Aorta (tissue), 5 donors: ENCODE results near the gene SLC44A1. TPM values are rescaled to one million over a fixed set of nuclear protein-coding genes. Genes with fewer than 3 reads are reported as not detected.
A peak's percentile ranks its signal among the peaks of the same experiment; 100 is the strongest.

Experiments
- ATAC-seq: fragments of 200-7000 bp; cut with Tn5 transposase; one replicate; pipeline ENCODE4 v1.9.1; 2022; ENCODE audit warnings: moderate library complexity; ENCODE audit not compliant: low FRiP score
- DNase-seq, 2 donors: peaks; one replicate each; pipeline ENCODE4 v3.0.0-alpha.2; 2020
- H3K27ac ChIP-seq, 2 donors: one replicate each; pipeline ENCODE4 v1.5.1; 2013; ENCODE audit warnings: low read length in 2 of 2, mild to moderate bottlenecking in 2 of 2, moderate library complexity in 2 of 2, control low read depth in 1 of 2, inconsistent platforms in 1 of 2, low read depth in 1 of 2
- H3K27me3 ChIP-seq, 2 donors: one replicate each; pipeline ENCODE4 v1.6.1; 2013; ENCODE audit warnings: control low read depth in 1 of 2, low read length in 1 of 2, mild to moderate bottlenecking in 1 of 2, moderate library complexity in 1 of 2; ENCODE audit not compliant: insufficient read depth in 2 of 2, control insufficient read depth in 1 of 2
- H3K36me3 ChIP-seq, 2 donors: one replicate each; pipeline ENCODE4 v1.6.1; 2013; ENCODE audit warnings: control low read depth in 1 of 2, low read length in 1 of 2, mild to moderate bottlenecking in 1 of 2; ENCODE audit not compliant: insufficient read depth in 2 of 2, control insufficient read depth in 1 of 2
- H3K4me1 ChIP-seq, 2 donors: one replicate each; pipeline ENCODE4 v1.6.1; 2013; ENCODE audit warnings: low read length in 2 of 2, control low read depth in 1 of 2, mild to moderate bottlenecking in 1 of 2, moderate library complexity in 1 of 2; ENCODE audit not compliant: insufficient read depth in 2 of 2, control insufficient read depth in 1 of 2
- H3K4me3 ChIP-seq, 2 donors: one replicate each; pipeline ENCODE4 v1.5.1; 2013; ENCODE audit warnings: low read length in 2 of 2, control low read depth in 1 of 2, mild to moderate bottlenecking in 1 of 2
- H3K9me3 ChIP-seq: one replicate; pipeline ENCODE4 v1.6.1; 2013; ENCODE audit warnings: mild to moderate bottlenecking, low read length; ENCODE audit not compliant: control insufficient read depth
- WGBS, 2 donors: extraction: QIAGEN DNeasy Blood & Tissue Kit; methylation state at CpG; one replicate each; pipeline ENCODE4 v1.1.7; 2013; 5-methylcytosine and 5-hydroxymethylcytosine counted together
- intact Hi-C, 2 donors: fragments of 100-400 bp; cut with DNase I; formaldehyde crosslinking; loops; one replicate each; pipeline versions ENCODE4 v1.14.2 to v1.15.0; 2022
- polyA plus RNA-seq, 2 donors: library from polyadenylated mRNA; stranded (reverse); fragments of 200-250 nt; gene quantifications; one replicate each; pipeline ENCODE4 v1.2.3, GENCODE V29; 2013
- total RNA-seq, 2 donors: library from RNA; stranded (reverse); fragmentation: NEBNext Ultra II Directional; extraction: Animal tissue kit (Norgen Biotek cat#: 25700); gene quantifications; one replicate each; pipeline ENCODE4 v1.2.1, GENCODE V29; 2021
- donor health status: healthy with polysubstance abuse.
- donor health status: Bipolar disorder and iron deficiency.
- donor health status: DM: no; HTN: no; CAD: no.
- donor health status: DM: no; HTN: no; CAD: no.
- donor health status: DM: yes; HTN: yes; CAD: no.

The SLC44A1 gene
- total and polyA plus RNA-seq, 4 donors: 11.4 to 46.6 (median 30.4) TPM

DNA sequence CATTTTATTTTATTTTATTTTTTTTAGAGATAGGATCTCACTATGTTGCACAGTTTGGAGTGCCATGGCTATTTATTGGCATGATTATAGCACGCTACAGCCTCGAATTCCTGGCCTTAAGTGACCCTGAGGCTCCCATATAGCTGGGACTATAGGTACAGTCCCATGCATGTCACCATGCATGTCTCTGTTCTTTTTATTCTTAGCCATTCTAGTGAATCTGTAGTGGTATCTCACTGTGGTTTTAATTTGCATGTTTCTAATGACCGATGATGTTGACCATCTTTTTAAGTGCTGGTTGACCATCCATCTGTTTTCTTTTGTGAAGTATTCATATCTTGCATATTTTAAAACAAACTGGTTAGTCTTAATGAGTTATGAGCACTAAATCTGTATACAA, 76.1 kb downstream of the SLC44A1 start:
- H3K4me3 ChIP-seq: no peak overlapping the region
- no peaks in the 10 kb centered on the region for H3K36me3 ChIP-seq
- H3K27ac ChIP-seq: no peak overlapping the region
- no peaks in the 10 kb centered on the region for H3K4me1 ChIP-seq
- 94 to 95% methylated on average over 3 of the region's 3 CpGs for WGBS, 2 donors
- DNase-seq: no peak
- no peak for ATAC-seq
- H3K9me3 ChIP-seq: no peaks in the 10 kb centered on the region
- intact Hi-C loops: no loop called here
- no peaks in the 10 kb centered on the region for H3K27me3 ChIP-seq

DNA sequence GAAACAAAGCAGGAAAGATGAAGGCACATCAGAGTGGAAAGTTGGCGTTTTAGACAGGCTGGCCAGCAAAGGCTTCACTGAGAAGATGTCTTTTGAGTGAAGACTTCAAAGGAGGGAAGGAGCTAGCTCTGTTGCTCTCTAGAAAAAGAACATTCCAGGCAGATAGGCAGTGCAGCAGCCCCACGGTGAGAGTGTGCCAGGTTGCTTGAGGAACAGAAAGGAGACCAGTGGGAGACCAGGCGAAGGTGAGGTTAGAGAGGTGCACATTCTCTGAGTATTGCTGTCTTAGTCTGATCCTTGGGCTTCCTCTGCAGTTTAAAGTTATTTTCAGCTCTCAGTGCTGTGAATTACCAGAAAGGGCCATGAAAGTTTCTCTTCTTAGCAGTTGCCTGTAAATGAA, 83.8 kb downstream of the SLC44A1 start:
- H3K4me1 ChIP-seq: peaks cover 2 to 3% of the 10 kb centered on the region in 2 donors
- intact Hi-C loops: no loop called here
- no peaks in the 10 kb centered on the region for H3K27me3 ChIP-seq
- no peak overlapping the region for H3K4me3 ChIP-seq
- H3K27ac ChIP-seq: no peak overlapping the region
- ATAC-seq (no peak), DNase-seq (no peak)
- WGBS, 2 donors: 86 to 87% methylated on average over 3 of the region's 3 CpGs
- peaks cover 0 to 2% of the 10 kb centered on the region in 2 donors for H3K36me3 ChIP-seq
- H3K9me3 ChIP-seq: no peaks in the 10 kb centered on the region

- intact Hi-C loops: no loop called here
- H3K36me3 ChIP-seq: peaks cover 0 to 2% of the 10 kb centered on the region in 2 donors
- WGBS, 2 donors: 90 to 92% methylated on average over 12 of the region's 12 CpGs
- DNase-seq (no peak), ATAC-seq (peak; percentile 63)
- peaks cover 2 to 3% of the 10 kb centered on the region in 2 donors for H3K4me1 ChIP-seq
- H3K27me3 ChIP-seq: no peaks in the 10 kb centered on the region
- H3K9me3 ChIP-seq: no peaks in the 10 kb centered on the region
- no peak overlapping the region for H3K27ac ChIP-seq
- H3K4me3 ChIP-seq: no peak overlapping the region
Measured at GRCh38 chr9:105328872-105329718, 84.6 kb downstream of the SLC44A1 start.

DNA sequence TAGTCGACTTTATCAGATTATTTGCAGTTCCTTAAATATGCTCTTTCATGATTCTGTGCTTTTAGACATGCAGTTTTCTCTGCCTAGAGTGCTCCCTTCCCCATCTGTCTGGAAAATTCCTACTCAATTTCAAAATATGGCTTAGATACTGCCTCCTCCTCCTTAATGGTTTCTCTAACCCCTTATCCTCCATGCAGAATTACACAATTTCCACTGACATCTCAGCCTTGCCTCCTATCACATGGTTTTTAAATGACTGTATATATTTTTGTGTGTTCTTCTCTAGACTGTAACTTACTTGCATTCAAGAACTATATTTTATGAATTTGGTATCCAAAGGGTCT, 85.2 kb downstream of the SLC44A1 start:
- no peak for ATAC-seq
- H3K9me3 ChIP-seq: no peaks in the 10 kb centered on the region
- peaks cover 2 to 3% of the 10 kb centered on the region in 2 donors for H3K4me1 ChIP-seq
- no peak for DNase-seq
- no peak overlapping the region for H3K4me3 ChIP-seq
- H3K27me3 ChIP-seq: no peaks in the 10 kb centered on the region
- WGBS, 2 donors: 79 to 87% methylated on average over 1 of the region's 1 CpG
- intact Hi-C loops: no loop called here
- H3K36me3 ChIP-seq: peaks cover 0 to 2% of the 10 kb centered on the region in 2 donors
- H3K27ac ChIP-seq: no peak overlapping the region

DNA sequence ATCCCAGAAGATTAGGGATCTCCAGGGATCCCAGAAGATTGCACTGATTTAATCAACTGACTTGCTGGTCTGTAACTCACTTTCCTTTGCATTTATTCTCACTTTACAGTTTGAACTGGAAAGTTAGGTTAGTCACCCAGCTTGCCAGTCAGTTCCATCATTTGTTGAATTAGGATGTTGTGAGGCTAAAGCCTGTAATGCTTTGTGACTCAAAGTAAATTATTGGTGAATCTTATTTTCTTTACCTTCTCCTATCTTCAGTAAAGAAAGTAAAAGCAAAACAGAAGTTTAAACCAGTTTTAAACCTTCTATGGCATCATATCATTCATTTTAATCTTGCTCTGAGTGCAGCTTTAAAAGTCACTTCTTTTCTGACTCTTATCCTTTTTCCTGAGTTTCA, 85.8 kb downstream of the SLC44A1 start:
- Histone ChIP-seq H3K36me3 (peaks cover 0 to 2% of the 10 kb centered on the region in 2 donors), H3K4me1 (peaks cover 2 to 3% of the 10 kb centered on the region in 2 donors), H3K9me3 (no peaks in the 10 kb centered on the region), H3K27ac (no peak overlapping the region), H3K27me3 (no peaks in the 10 kb centered on the region), H3K4me3 (no peak overlapping the region)
- intact Hi-C loops: no loop called here
- DNase-seq (no peak), ATAC-seq (no peak)

- peaks cover 2 to 4% of the 10 kb centered on the region in 2 donors for H3K36me3 ChIP-seq
- ATAC-seq (no peak), DNase-seq (no peak)
- H3K27ac ChIP-seq: no peak overlapping the region
- no peak overlapping the region for H3K4me3 ChIP-seq
- intact Hi-C loops: no loop called here
- H3K9me3 ChIP-seq: no peaks in the 10 kb centered on the region
- no peaks in the 10 kb centered on the region for H3K27me3 ChIP-seq
- peaks cover 2 to 3% of the 10 kb centered on the region in 2 donors for H3K4me1 ChIP-seq
Measured at GRCh38 chr9:105330755-105331154, 86.3 kb downstream of the SLC44A1 start.

GRCh38 chr9:105331160-105331559, 86.7 kb downstream of the SLC44A1 start:
- intact Hi-C loops: no loop called here
- H3K36me3 ChIP-seq: peaks cover 2 to 4% of the 10 kb centered on the region in 2 donors
- H3K4me1 ChIP-seq: peaks cover 2 to 3% of the 10 kb centered on the region in 2 donors
- H3K4me3 ChIP-seq: no peak overlapping the region
- H3K27ac ChIP-seq: no peak overlapping the region
- DNase-seq (no peak), ATAC-seq (no peak)
- H3K9me3 ChIP-seq: no peaks in the 10 kb centered on the region
- no peaks in the 10 kb centered on the region for H3K27me3 ChIP-seq
- WGBS, 2 donors: 91 to 94% methylated on average over 3 of the region's 3 CpGs

GRCh38 chr9:105331755-105332154, 87.3 kb downstream of the SLC44A1 start:
- 100% methylated on average over 1 of the region's 1 CpG for WGBS, 2 donors
- Histone ChIP-seq H3K27me3 (no peaks in the 10 kb centered on the region), H3K4me1 (peaks cover 2 to 3% of the 10 kb centered on the region in 2 donors), H3K36me3 (peaks cover 4 to 6% of the 10 kb centered on the region in 2 donors), H3K9me3 (no peaks in the 10 kb centered on the region), H3K4me3 (no peak overlapping the region), H3K27ac (no peak overlapping the region)
- DNase-seq: no peak
- no peak for ATAC-seq
- intact Hi-C loops: no loop called here

DNA sequence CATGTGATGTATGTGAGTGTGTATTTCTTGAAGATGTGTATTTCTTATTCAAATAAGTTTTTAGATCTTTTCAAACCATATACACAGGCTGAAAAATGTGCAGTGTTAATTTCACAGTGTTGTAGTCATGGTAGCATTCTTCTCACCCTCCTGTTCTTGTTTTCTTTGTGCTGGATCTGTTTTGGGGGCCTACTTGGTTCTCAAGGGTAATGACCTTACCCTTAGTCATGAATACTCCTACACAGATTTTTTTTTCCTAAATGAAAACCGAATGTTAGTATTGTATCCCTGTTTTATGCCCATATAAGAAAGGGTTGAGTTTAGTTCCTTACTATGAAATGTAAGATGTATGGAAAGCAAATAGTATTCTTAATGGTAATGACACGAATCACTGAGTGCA, 88.0 kb downstream of the SLC44A1 start:
- 68 to 71% methylated on average over 2 of the region's 2 CpGs for WGBS, 2 donors
- ATAC-seq (no peak), DNase-seq (no peak)
- H3K4me3 ChIP-seq: no peak overlapping the region
- H3K27ac ChIP-seq: no peak overlapping the region
- intact Hi-C loops: no loop called here
- H3K36me3 ChIP-seq: peaks cover 4 to 6% of the 10 kb centered on the region in 2 donors
- H3K27me3 ChIP-seq: no peaks in the 10 kb centered on the region
- no peaks in the 10 kb centered on the region for H3K9me3 ChIP-seq
- H3K4me1 ChIP-seq: peaks cover 2 to 3% of the 10 kb centered on the region in 2 donors
